ENCODE results near the gene PARN.

The PARN gene

GRCh38 chr16:14527411-14528044 is 102.5 kb downstream of the PARN start:
- no peaks in the 10 kb centered on the region for H3K36me3 ChIP-seq (replicated peaks)
- no peak overlapping the region for H3K4me3 ChIP-seq (ENCODE audit: low read depth, low read length)
- H3K27ac ChIP-seq, result no peak overlapping the region
- H3K27me3 ChIP-seq (replicated peaks), result no peaks in the 10 kb centered on the region
- no peak for DNase-seq
- in situ Hi-C loops (cut with HindIII; ENCODE audit: low pct_ligation_motif_present, low sequenced_read_pairs), result no loop called here
- TF ChIP-seq CTCF (IDR thresholded peaks at IDR 0.05; ENCODE audit: low read depth, low read length, missing control alignments), result no peak

GRCh38 chr16:14525596-14525995 is 104.5 kb downstream of the PARN start:
- H3K36me3 ChIP-seq (replicated peaks), result no peaks in the 10 kb centered on the region
- in situ Hi-C loops (cut with HindIII; ENCODE audit: low pct_ligation_motif_present, low sequenced_read_pairs), result no loop called here
- no peak overlapping the region for H3K4me3 ChIP-seq (ENCODE audit: low read depth, low read length)
- DNase-seq, result no peak
- no peak for TF ChIP-seq CTCF (IDR thresholded peaks at IDR 0.05; ENCODE audit: low read depth, low read length, missing control alignments)
- H3K27me3 ChIP-seq (replicated peaks), result no peaks in the 10 kb centered on the region
- H3K27ac ChIP-seq, result no peak overlapping the region

GRCh38 chr16:14524979-14525378 is 105.1 kb downstream of the PARN start:
- H3K4me3 ChIP-seq (ENCODE audit: low read depth, low read length), result no peak overlapping the region
- H3K27me3 ChIP-seq (replicated peaks), result no peaks in the 10 kb centered on the region
- no peaks in the 10 kb centered on the region for H3K36me3 ChIP-seq (replicated peaks)
- no peak overlapping the region for H3K27ac ChIP-seq
- TF ChIP-seq CTCF (IDR thresholded peaks at IDR 0.05; ENCODE audit: low read depth, low read length, missing control alignments), result no peak
- in situ Hi-C loops (cut with HindIII; ENCODE audit: low pct_ligation_motif_present, low sequenced_read_pairs), result loop anchor here (25.0 kb wide), 1 partner anchor 588 kb away; no protein-coding TSS in a partner anchor
- DNase-seq, result no peak

GRCh38 chr16:14523632-14524031 is 106.4 kb downstream of the PARN start:
- in situ Hi-C loops (cut with HindIII; ENCODE audit: low pct_ligation_motif_present, low sequenced_read_pairs), result loop anchor here (25.0 kb wide), 1 partner anchor 586 kb away; no protein-coding TSS in a partner anchor
- TF ChIP-seq CTCF (IDR thresholded peaks at IDR 0.05; ENCODE audit: low read depth, low read length, missing control alignments), result no peak
- no peak for DNase-seq
- H3K4me3 ChIP-seq (ENCODE audit: low read depth, low read length), result no peak overlapping the region
- no peaks in the 10 kb centered on the region for H3K27me3 ChIP-seq (replicated peaks)
- no peak overlapping the region for H3K27ac ChIP-seq
- H3K36me3 ChIP-seq (replicated peaks), result no peaks in the 10 kb centered on the region

GRCh38 chr16:14522671-14523070 is 107.4 kb downstream of the PARN start:
- no peaks in the 10 kb centered on the region for H3K27me3 ChIP-seq (replicated peaks)
- TF ChIP-seq CTCF (IDR thresholded peaks at IDR 0.05; ENCODE audit: low read depth, low read length, missing control alignments), result no peak
- H3K36me3 ChIP-seq (replicated peaks), result no peaks in the 10 kb centered on the region
- DNase-seq, result no peak
- no peak overlapping the region for H3K27ac ChIP-seq
- H3K4me3 ChIP-seq (ENCODE audit: low read depth, low read length), result no peak overlapping the region
- in situ Hi-C loops (cut with HindIII; ENCODE audit: low pct_ligation_motif_present, low sequenced_read_pairs), result loop anchor here (25.0 kb wide), 1 partner anchor 585 kb away; no protein-coding TSS in a partner anchor

- Histone ChIP-seq H3K36me3 (replicated peaks) (no peaks in the 10 kb centered on the region), H3K27me3 (replicated peaks) (no peaks in the 10 kb centered on the region), H3K4me3 (ENCODE audit: low read depth, low read length) (no peak overlapping the region), H3K27ac (no peak overlapping the region)
- DNase-seq, result no peak
- no peak for TF ChIP-seq CTCF (IDR thresholded peaks at IDR 0.05; ENCODE audit: low read depth, low read length, missing control alignments)
- in situ Hi-C loops (cut with HindIII; ENCODE audit: low pct_ligation_motif_present, low sequenced_read_pairs), result loop anchor here (25.0 kb wide), 1 partner anchor 583 kb away; no protein-coding TSS in a partner anchor
These were observed 109.3 kb downstream of the PARN start for GRCh38 chr16:14520753-14521152.

Measured in brain microvascular endothelial cell (primary cell).